ENCODE data around the gene SLC2A1. TPM values are rescaled to one million over a fixed set of nuclear protein-coding genes. Genes with fewer than 3 reads are reported as not detected.

SLC2A1 gene
- total RNA-seq, 1 experiment from 2014 or later, result 422 TPM

DNA sequence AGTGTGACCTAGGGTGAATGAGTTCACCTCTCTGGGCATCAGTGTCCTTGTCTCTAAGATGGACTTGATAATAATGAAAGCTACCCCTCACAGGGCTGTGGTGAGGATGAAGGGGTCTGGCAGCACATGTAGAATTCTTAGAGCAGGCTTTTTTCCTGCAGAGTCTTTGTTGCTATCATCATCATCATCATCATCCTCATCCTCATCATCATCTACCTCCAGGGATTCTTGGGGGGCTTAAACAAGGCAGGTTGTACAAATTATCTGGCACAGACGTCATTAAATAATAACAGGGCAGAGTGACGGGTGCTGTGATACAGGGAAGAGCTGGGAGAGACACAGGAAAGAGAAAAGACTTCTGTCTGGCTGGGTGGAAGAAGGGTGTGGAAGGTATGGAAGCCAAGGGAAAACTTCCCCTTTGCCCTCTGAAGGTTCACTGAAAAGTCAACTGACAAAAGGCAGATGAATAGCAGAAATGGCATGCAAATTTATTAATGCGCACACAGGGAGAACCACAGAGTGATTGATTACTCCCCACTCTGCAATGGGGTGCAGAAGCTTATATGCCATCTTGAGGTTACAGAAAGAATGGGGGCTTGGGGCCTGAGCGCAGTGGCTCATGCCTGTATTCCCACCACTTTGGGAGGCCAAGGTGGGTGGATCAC lies 17.0 kb upstream of the SLC2A1 start:
- TF ChIP-seq, protein P1, sequence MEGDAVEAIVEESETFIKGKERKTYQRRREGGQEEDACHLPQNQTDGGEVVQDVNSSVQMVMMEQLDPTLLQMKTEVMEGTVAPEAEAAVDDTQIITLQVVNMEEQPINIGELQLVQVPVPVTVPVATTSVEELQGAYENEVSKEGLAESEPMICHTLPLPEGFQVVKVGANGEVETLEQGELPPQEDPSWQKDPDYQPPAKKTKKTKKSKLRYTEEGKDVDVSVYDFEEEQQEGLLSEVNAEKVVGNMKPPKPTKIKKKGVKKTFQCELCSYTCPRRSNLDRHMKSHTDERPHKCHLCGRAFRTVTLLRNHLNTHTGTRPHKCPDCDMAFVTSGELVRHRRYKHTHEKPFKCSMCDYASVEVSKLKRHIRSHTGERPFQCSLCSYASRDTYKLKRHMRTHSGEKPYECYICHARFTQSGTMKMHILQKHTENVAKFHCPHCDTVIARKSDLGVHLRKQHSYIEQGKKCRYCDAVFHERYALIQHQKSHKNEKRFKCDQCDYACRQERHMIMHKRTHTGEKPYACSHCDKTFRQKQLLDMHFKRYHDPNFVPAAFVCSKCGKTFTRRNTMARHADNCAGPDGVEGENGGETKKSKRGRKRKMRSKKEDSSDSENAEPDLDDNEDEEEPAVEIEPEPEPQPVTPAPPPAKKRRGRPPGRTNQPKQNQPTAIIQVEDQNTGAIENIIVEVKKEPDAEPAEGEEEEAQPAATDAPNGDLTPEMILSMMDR (IDR thresholded peaks at IDR 0.05; ENCODE audit: insufficient read depth in 1 of 2, low read depth in 1 of 2, low read length in 1 of 2, severe bottlenecking in 1 of 2, unreplicated experiment in 1 of 2), result no peak
- ChIA-PET CTCF (interaction anchor here (2.5 kb wide), 1 partner anchor 98 kb away, joined by 6 read pairs; no protein-coding TSS in a partner anchor), POLR2A (no interaction called here)
- no peaks in the 10 kb centered on the region for H3K9me3 ChIP-seq
- Mint-ChIP-seq H3K4me1 (ENCODE audit: low read depth, unreplicated experiment) (peaks cover 27% of the 10 kb centered on the region), H3K36me3 (ENCODE audit: insufficient read depth, unreplicated experiment) (peaks cover 12% of the 10 kb centered on the region), H3K27ac (ENCODE audit: unreplicated experiment) (no peak overlapping the region), H3K27me3 (ENCODE audit: insufficient read depth, unreplicated experiment) (no peaks in the 10 kb centered on the region), H3K4me3 (ENCODE audit: unreplicated experiment) (no peak overlapping the region), H3K9me3 (ENCODE audit: unreplicated experiment) (no peaks in the 10 kb centered on the region)
- H3K4me1 ChIP-seq, result peaks cover 24% of the 10 kb centered on the region
- intact Hi-C loops (cut with micrococcal nuclease; ENCODE audit: unreplicated experiment), result no loop called here
- no TSS peak for BruUV-seq (replicated peaks)
- H3K27me3 ChIP-seq (replicated peaks; ENCODE audit: control insufficient read depth, insufficient read depth, low read length), result no peaks in the 10 kb centered on the region
- DNase-seq, result no peak
- no peaks in the 10 kb centered on the region for H3K36me3 ChIP-seq (ENCODE audit: control insufficient read depth, insufficient read depth, low read length)
- no peak overlapping the region for H3K4me3 ChIP-seq (ENCODE audit: low read depth, low read length)

DNA sequence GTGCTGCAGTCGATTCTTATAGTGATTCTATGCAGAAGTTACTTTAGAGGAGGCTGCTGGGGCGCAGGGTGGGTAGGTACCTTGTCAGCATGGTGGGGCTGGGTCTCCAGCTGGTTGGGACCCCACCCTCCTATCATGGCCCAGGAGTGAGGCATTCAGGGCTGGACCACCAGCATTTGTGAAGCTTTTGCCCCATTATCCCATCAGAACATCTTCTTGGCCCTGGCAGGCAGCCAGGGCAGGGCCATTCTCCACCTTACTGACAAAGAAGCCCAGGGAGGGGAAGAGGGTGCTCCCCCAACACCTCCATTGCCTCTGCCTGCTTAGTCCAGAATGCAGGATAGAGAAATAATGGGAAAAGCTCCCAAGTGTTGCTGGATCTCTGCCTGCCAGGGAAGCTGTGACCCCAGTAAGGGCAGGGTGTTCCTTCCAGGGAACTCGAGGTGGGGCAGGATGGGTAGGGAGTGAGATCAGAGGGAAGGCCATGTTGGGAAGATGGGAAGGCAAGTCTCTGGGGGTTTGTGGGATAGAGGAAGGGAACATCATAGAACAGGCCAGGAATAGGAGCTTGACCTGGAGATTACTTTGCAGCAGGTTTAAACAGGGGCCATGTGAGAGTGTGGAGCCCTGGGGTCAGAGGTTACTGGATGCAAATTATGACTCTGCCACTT lies 16.2 kb upstream of the SLC2A1 start:
- Mint-ChIP-seq H3K9me3 (ENCODE audit: unreplicated experiment) (no peaks in the 10 kb centered on the region), H3K36me3 (ENCODE audit: insufficient read depth, unreplicated experiment) (peaks cover 5% of the 10 kb centered on the region), H3K4me1 (ENCODE audit: low read depth, unreplicated experiment) (peaks cover 24% of the 10 kb centered on the region), H3K27ac (ENCODE audit: unreplicated experiment) (no peak overlapping the region), H3K27me3 (ENCODE audit: insufficient read depth, unreplicated experiment) (no peaks in the 10 kb centered on the region), H3K4me3 (ENCODE audit: unreplicated experiment) (no peak overlapping the region)
- ChIA-PET POLR2A (interaction anchor here (0.6 kb wide), 1 partner anchor 241 kb away, joined by 4 read pairs; no protein-coding TSS in a partner anchor), CTCF (interaction anchor here (2.5 kb wide), 1 partner anchor 99 kb away, joined by 6 read pairs; no protein-coding TSS in a partner anchor)
- TF ChIP-seq, protein P1 (IDR thresholded peaks at IDR 0.05; ENCODE audit: insufficient read depth in 1 of 2, low read depth in 1 of 2, low read length in 1 of 2, severe bottlenecking in 1 of 2, unreplicated experiment in 1 of 2), result no peak
- H3K4me3 ChIP-seq (ENCODE audit: low read depth, low read length), result no peak overlapping the region
- DNase-seq, result no peak
- no TSS peak for BruUV-seq (replicated peaks)
- no peaks in the 10 kb centered on the region for H3K9me3 ChIP-seq
- H3K36me3 ChIP-seq (ENCODE audit: control insufficient read depth, insufficient read depth, low read length), result no peaks in the 10 kb centered on the region
- intact Hi-C loops (cut with micrococcal nuclease; ENCODE audit: unreplicated experiment), result no loop called here
- H3K4me1 ChIP-seq, result peaks cover 19% of the 10 kb centered on the region
- no peaks in the 10 kb centered on the region for H3K27me3 ChIP-seq (replicated peaks; ENCODE audit: control insufficient read depth, insufficient read depth, low read length)

DNA sequence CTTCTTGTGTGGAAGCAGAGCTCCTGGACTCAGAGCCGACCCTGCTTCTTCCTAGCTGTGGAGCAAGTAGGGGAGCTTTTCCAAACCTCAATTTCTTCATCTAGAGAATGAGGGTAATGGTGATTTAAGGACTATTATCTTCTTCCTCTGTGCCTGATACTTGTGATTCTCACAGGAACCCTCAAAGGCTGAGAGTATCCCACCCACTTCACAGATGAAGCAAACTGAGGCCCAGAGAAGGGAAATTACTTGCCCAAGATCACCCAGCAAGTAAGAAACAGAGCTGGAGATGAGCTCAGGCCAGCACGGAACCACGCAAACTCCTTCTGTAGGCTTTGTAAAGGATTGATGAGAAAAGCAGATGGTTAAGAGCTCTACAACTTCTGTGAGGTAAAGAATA lies 15.1 kb upstream of the SLC2A1 start:
- Mint-ChIP-seq H3K27me3 (ENCODE audit: insufficient read depth, unreplicated experiment) (no peaks in the 10 kb centered on the region), H3K9me3 (ENCODE audit: unreplicated experiment) (no peaks in the 10 kb centered on the region), H3K27ac (ENCODE audit: unreplicated experiment) (no peak overlapping the region), H3K4me3 (ENCODE audit: unreplicated experiment) (no peak overlapping the region), H3K36me3 (ENCODE audit: insufficient read depth, unreplicated experiment) (peaks cover 2% of the 10 kb centered on the region), H3K4me1 (ENCODE audit: low read depth, unreplicated experiment) (peaks cover 15% of the 10 kb centered on the region)
- Histone ChIP-seq H3K27me3 (replicated peaks; ENCODE audit: control insufficient read depth, insufficient read depth, low read length) (no peaks in the 10 kb centered on the region), H3K4me3 (ENCODE audit: low read depth, low read length) (no peak overlapping the region), H3K4me1 (peaks cover 8% of the 10 kb centered on the region), H3K36me3 (ENCODE audit: control insufficient read depth, insufficient read depth, low read length) (no peaks in the 10 kb centered on the region), H3K9me3 (no peaks in the 10 kb centered on the region)
- ChIA-PET POLR2A (no interaction called here), CTCF (interaction anchor here (2.5 kb wide), 1 partner anchor 100 kb away, joined by 6 read pairs; no protein-coding TSS in a partner anchor)
- no TSS peak for BruUV-seq (replicated peaks)
- no peak for DNase-seq
- intact Hi-C loops (cut with micrococcal nuclease; ENCODE audit: unreplicated experiment), result no loop called here
- TF ChIP-seq, protein P1 (IDR thresholded peaks at IDR 0.05; ENCODE audit: insufficient read depth in 1 of 2, low read depth in 1 of 2, low read length in 1 of 2, severe bottlenecking in 1 of 2, unreplicated experiment in 1 of 2), result no peak

All from Caco-2 (cell line).